Chondrocyte (in vitro differentiated cells): ENCODE results near the gene ADAM23. TPM values are rescaled to one million over a fixed set of nuclear protein-coding genes. Genes with fewer than 3 reads are reported as not detected.

ENCODE experiments used
- DNase-seq: peaks from one replicate; pipeline ENCODE4 v3.0.0; 2021; ENCODE audit warnings: mixed read lengths, low spot score
- H3K27ac Mint-ChIP-seq: one replicate; pipeline ENCODE4 v1.8.0; 2021; ENCODE audit warnings: mild to moderate bottlenecking, moderate library complexity, mixed read lengths; ENCODE audit not compliant: unreplicated experiment
- H3K27me3 Mint-ChIP-seq: 2 replicates; pipeline ENCODE4 v1.8.0; 2021; ENCODE audit warnings: low read depth, mixed read lengths
- H3K36me3 Mint-ChIP-seq: 2 replicates; pipeline ENCODE4 v1.8.0; 2021; ENCODE audit warnings: low read depth, mixed read lengths
- H3K4me1 Mint-ChIP-seq: 2 replicates; pipeline ENCODE4 v1.8.0; 2021; ENCODE audit warnings: low read depth, mild to moderate bottlenecking, mixed read lengths
- H3K4me3 Mint-ChIP-seq: one replicate; pipeline ENCODE4 v1.8.0; 2021; ENCODE audit warnings: mild to moderate bottlenecking, moderate library complexity, mixed read lengths; ENCODE audit not compliant: unreplicated experiment
- H3K9me3 Mint-ChIP-seq: 2 replicates; pipeline ENCODE4 v1.8.0; 2021; ENCODE audit warnings: low read depth, mixed read lengths
- CTCF ChIP-seq: fragments of 200-600 bp; sonication (generic); IDR thresholded peaks from 2 replicates; pipeline ENCODE4 v1.5.0; 2021; ENCODE audit warnings: antibody characterized with exemption, mild to moderate bottlenecking, moderate library complexity
- total RNA-seq: library from RNA; stranded (reverse); gene quantifications from 3 replicates; pipeline ENCODE4 v1.2.1, GENCODE V29; 2021

Gene ADAM23
- total RNA-seq, 1 donor from 2014 or later = 22.7 TPM

GRCh38 chr2:206647985-206648384, 204.7 kb downstream of the ADAM23 start:
- Mint-ChIP-seq H3K9me3 (no peaks in the 10 kb centered on the region), H3K27ac (no peak overlapping the region), H3K4me1 (no peaks in the 10 kb centered on the region), H3K27me3 (peaks cover 5% of the 10 kb centered on the region), H3K4me3 (no peak overlapping the region), H3K36me3 (no peaks in the 10 kb centered on the region)
- no peak for DNase-seq
- no peak for TF ChIP-seq CTCF

GRCh38 chr2:206657087-206657486, 213.8 kb downstream of the ADAM23 start:
- TF ChIP-seq CTCF = no peak
- Mint-ChIP-seq H3K36me3 (peaks cover 2% of the 10 kb centered on the region), H3K4me3 (no peak overlapping the region), H3K27me3 (peaks cover 12% of the 10 kb centered on the region), H3K4me1 (no peaks in the 10 kb centered on the region), H3K9me3 (peaks cover 11% of the 10 kb centered on the region), H3K27ac (no peak overlapping the region)
- no peak for DNase-seq

GRCh38 chr2:206665251-206665650, 221.9 kb downstream of the ADAM23 start:
- no peak for DNase-seq
- no peaks in the 10 kb centered on the region for H3K9me3 Mint-ChIP-seq
- no peak for TF ChIP-seq CTCF
- peaks cover 23% of the 10 kb centered on the region for H3K27me3 Mint-ChIP-seq
- H3K27ac Mint-ChIP-seq = no peak overlapping the region
- H3K4me3 Mint-ChIP-seq = no peak overlapping the region
- no peaks in the 10 kb centered on the region for H3K4me1 Mint-ChIP-seq
- no peaks in the 10 kb centered on the region for H3K36me3 Mint-ChIP-seq

Other genes with a start within 250 kb of the ADAM23 start
- gene ZDBF2, start 168.9 kb upstream of the ADAM23 start, total RNA-seq = 24.8 to 28.9 TPM (median 26.3 TPM) in 3 replicates
- gene FAM237A, start 199.0 kb downstream of the ADAM23 start, total RNA-seq = not detected in 3 replicates